Stimulated activated CD4-positive, alpha-beta T cell treated with anti-CD3 and anti-CD28 coated beads, Interleukin-15, amount 100 ng/mL, for 24 hours (primary cell): Measurements from ENCODE around the gene MEIS1.
"Not testable (repeated sequence)": the region's sequence is repeated elsewhere in the genome, so short reads cannot be mapped to it uniquely, and the experiment has no call there.

Experiments
- DNase-seq: peaks from one replicate; pipeline ENCODE4 v3.0.0-alpha.2; 2020

The MEIS1 gene

GRCh38 chr2:66434679-66435548 lies at the start of gene MEIS1:
TSS of gene MEIS1 (plus strand) at chr2:66435125. CDS start at chr2:66435857, 732 bp downstream.
- peak; percentile 53 for DNase-seq

GRCh38 chr2:66387016-66387753 lies 47.7 kb upstream of the MEIS1 start:
- DNase-seq = no peak

- DNase-seq = no peak
Measured at GRCh38 chr2:66389651-66390131, 45.2 kb upstream of the MEIS1 start.

- no peak for DNase-seq
Measured at GRCh38 chr2:66390152-66390551, 44.8 kb upstream of the MEIS1 start.

GRCh38 chr2:66390811-66391210 lies 44.1 kb upstream of the MEIS1 start:
- DNase-seq = no peak

- not testable (repeated sequence) for DNase-seq
Measured at GRCh38 chr2:66391240-66391639, 43.7 kb upstream of the MEIS1 start.

- DNase-seq = no peak
Measured at GRCh38 chr2:66405473-66405872, 29.5 kb upstream of the MEIS1 start.

- DNase-seq = no peak
Measured at GRCh38 chr2:66408905-66409304, 26.0 kb upstream of the MEIS1 start.

- no peak for DNase-seq
Measured at GRCh38 chr2:66412874-66413273, 22.1 kb upstream of the MEIS1 start.

- no peak for DNase-seq
Measured at GRCh38 chr2:66414896-66415295, 20.0 kb upstream of the MEIS1 start.

GRCh38 chr2:66418381-66418780 lies 16.5 kb upstream of the MEIS1 start:
- no peak for DNase-seq

- DNase-seq = no peak
Measured at GRCh38 chr2:66421612-66422011, 13.3 kb upstream of the MEIS1 start.

- no peak for DNase-seq
Measured at GRCh38 chr2:66423391-66424124, 11.4 kb upstream of the MEIS1 start.

- DNase-seq = no peak
Measured at GRCh38 chr2:66426244-66427111, 8.4 kb upstream of the MEIS1 start.

- DNase-seq = no peak
Measured at GRCh38 chr2:66427300-66427699, 7.6 kb upstream of the MEIS1 start.

- no peak for DNase-seq
Measured at GRCh38 chr2:66428986-66429612, 5.8 kb upstream of the MEIS1 start.

GRCh38 chr2:66429693-66430504 lies 5.0 kb upstream of the MEIS1 start:
- DNase-seq = no peak

GRCh38 chr2:66430505-66431273 lies 4.2 kb upstream of the MEIS1 start:
- no peak for DNase-seq

GRCh38 chr2:66431274-66431642 lies 3.7 kb upstream of the MEIS1 start:
- no peak for DNase-seq
